GM18499 (cell line): ENCODE results near the gene NUTF2.
"Not testable (repeated sequence)": the region's sequence is repeated elsewhere in the genome, so short reads cannot be mapped to it uniquely, and the experiment has no call there.

Source experiments
- ATAC-seq: cut with Tn5 transposase; IDR thresholded peaks from one replicate; pipeline ENCODE4 v1.9.1; 2021; ENCODE audit warnings: moderate number of reproducible peaks; ENCODE audit not compliant: insufficient read depth, unreplicated experiment

Gene NUTF2

DNA sequence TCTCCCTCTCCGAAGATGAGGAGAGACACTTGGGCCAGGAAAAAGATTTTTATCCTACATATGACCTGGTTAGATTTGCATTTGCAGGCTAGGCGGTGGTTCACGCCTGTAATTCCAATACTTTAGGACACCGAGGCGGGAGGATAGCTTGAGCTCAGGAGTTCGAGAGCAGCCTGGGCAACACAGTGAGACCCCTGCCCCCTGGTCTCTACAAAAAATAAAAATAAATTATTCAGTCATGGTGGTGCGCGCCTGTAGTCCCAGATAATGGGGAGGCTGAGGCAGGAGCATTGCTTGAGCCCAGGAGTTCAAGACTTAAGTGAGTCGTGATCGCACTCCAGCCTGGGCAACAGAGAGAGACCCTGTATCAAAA, 12.5 kb upstream of the NUTF2 start:
- no peak for ATAC-seq

DNA sequence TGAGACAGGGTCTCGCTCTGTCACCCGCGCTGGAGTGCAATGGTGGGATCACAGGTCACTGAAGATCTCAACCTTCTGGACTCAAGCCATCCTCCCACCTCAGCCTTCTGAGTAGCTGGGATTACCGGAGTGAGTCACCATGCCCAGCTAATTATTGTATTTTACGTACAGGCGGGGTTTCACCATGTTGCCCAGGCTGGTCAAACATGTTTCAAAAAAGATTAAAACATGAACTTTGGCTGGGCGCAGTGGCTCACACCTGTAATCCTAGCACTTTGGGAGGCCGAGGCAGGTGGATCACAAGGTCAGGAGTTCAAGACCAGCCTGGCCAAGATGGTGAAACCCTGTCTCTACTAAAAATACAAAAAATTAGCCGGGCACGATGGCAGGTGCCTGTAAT, 9.5 kb upstream of the NUTF2 start:
- not testable (repeated sequence) for ATAC-seq

DNA sequence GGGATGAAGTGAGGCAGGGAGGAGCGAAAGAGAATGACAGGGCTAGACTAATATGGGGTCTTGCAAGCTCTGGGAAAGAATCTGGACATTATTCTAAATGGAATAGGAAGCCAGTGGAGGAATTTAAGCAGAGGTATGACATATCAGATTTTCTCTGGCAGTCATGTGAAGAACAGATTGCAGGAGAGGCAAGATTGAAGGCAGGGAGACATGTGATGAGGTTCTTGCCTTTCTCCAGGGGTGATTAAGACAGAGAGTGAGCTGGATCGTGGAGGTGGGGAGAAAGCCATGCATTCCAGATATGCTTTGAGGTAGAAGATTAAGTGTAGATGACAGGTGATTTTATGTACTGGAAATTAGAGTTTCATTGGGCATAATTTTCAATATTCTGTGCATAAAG, 8.9 kb upstream of the NUTF2 start:
- no peak for ATAC-seq

DNA sequence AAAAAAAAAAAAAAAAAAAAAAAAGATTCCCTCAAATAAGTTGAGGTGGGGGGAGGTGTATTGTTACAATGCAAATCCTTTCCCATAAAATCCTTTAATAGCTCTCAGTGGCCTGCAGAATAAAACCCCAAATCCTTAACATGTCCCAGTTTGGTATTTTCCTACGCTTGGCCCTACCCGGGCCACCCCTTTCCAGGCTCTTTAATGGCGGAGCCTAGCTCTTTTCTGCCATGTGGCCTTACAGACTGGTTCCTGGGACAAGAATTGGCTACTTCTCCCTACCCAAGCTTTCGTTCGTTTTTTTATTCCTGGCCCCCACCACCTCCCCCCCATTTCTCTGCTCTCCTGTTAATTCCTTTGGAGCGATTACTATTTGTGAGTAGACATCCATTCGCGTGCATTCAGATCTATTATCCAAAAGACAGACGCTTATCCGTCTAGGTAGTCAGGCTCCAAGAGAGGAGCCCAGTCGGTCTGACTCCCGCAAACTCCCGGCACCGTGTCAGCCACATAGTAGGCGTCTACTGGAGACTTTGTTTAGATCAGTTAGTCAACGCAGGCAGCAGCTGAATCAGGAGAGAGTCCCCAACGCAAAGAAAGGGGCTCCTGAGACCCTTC, 5.4 kb upstream of the NUTF2 start:
- no peak for ATAC-seq

DNA sequence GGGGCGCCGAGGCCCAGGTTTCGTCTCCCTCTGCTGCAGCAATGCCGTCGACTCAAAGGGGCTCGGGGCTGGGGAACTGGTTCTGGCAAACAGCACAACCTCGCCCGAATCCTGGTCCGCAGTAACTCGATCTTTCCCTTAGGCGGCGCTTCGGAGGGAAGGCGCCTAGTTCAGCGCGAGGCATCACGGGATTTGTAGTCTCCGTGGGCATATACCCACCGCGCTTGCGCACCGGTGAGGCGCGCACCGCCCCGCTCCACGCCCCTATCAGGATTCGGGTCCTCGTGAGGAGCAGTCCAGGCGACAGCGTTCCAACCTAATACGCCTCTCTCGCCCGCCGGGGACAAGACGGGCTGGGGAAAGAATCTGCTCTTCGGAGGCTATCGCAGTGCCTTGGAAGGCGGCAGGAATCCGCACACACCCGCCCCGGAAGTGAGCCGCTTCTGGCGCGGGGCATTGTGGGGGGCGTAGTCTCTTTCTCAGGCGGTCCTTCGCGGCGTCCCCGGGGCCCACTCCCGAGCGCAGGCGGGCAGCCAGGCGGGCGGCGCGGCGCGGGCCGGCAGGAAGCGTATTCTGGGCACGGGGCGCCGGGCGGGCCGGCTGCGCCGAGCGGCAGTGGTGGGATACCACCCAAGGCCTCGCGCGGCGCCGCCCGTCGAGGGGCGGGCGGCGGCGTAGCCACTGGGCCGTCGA, 4.8 kb upstream of the NUTF2 start, which contains the start of gene THAP11:
Gene THAP11, plus strand, starts transcription at position 505 of the 693 bp plus-strand sequence. CDS start 235 bp downstream, outside the sequence.
- ATAC-seq: peak; percentile 39

DNA sequence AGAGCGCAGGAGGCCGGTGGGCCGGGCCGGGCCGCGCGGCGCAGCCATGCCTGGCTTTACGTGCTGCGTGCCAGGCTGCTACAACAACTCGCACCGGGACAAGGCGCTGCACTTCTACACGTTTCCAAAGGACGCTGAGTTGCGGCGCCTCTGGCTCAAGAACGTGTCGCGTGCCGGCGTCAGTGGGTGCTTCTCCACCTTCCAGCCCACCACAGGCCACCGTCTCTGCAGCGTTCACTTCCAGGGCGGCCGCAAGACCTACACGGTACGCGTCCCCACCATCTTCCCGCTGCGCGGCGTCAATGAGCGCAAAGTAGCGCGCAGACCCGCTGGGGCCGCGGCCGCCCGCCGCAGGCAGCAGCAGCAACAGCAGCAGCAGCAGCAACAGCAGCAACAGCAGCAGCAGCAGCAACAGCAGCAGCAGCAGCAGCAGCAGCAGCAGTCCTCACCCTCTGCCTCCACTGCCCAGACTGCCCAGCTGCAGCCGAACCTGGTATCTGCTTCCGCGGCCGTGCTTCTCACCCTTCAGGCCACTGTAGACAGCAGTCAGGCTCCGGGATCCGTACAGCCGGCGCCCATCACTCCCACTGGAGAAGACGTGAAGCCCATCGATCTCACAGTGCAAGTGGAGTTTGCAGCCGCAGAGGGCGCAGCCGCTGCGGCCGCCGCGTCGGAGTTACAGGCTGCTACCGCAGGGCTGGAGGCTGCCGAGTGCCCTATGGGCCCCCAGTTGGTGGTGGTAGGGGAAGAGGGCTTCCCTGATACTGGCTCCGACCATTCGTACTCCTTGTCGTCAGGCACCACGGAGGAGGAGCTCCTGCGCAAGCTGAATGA, 4.0 kb upstream of the NUTF2 start:
- no peak for ATAC-seq

DNA sequence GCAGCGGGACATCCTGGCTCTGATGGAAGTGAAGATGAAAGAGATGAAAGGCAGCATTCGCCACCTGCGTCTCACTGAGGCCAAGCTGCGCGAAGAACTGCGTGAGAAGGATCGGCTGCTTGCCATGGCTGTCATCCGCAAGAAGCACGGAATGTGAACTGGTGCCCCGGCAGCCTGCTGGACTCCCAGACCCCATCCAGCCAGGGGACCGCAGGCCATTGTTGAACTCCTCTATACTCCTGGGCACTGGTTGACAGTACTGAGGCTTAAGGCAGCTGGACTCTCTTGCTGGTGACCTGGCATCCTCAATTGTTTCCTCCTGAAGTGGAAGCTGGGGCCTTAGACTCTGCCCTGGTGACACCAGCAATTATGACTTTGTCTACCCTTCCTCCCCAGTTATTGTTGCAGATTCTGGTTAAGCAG, 3.4 kb upstream of the NUTF2 start:
- no peak for ATAC-seq

DNA sequence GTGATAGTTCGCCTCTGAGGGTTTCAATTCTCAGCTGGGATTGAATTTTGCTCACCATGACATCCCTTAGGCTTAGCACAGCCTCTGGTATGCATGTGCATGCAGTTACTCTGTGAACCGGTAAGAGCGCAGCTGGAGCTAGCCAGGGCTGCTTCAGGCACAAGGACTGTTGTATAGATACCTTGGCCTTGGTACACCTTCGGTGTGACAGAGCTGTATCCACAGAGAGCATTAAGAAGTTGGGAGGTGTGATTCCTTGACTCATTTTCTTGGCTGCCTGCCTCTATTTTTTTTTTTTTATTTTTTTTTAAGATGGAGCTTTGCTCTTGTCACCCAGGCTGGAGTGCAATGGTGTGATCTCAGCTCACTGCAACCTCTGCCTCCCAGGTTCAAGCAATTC, 2.2 kb upstream of the NUTF2 start:
- ATAC-seq: no peak

DNA sequence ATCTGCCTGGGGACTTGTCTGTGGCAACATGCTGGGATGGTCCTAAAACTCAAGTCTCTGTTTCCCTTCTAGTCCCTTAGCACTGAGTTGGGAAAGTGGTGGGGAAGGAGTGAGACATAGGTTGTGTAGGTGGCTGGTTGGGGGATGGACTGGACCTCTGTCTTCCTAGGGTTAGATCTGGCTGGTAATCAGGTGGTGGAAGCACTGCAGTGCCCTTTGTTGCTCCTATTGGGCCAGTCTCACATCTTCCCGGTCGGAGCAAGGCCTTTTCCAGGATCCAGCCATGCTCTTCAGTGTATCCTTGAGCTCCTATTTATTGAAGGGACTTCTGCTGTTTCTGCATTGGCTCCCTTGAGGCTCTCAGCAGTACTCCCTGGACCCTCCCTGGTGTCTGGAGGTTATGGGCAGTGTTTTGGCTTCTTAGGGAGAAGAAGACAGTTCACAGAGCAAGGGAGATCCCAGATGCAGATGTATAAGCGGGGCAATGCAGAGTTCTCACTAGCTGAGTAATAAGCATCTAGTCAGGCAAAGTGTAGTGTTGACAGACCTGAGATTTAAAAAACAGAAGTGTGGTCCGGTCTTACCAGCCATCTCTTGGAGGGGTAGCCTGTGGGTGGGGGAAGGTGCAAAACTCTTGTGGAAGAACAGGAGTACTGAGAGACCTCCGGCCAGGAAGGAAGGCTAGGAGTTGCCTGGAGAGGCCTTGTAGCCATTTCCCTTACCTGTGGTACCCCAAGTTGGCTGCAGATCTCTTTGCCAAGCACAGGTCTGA, 1.3 kb upstream of the NUTF2 start:
- no peak for ATAC-seq

DNA sequence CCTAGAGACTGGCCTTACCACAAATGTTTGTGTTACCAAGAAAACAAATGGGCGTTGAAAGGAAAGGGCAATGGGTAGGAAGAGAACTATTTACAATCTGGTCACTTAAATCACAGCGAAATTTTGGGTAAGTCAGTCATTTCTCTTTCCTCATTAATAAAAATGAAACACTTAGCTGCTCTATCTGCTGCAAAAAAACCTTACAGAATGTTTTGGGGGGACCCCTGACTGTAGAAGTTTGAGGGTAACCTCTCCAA, 742 bp upstream of the NUTF2 start:
- no peak for ATAC-seq

DNA sequence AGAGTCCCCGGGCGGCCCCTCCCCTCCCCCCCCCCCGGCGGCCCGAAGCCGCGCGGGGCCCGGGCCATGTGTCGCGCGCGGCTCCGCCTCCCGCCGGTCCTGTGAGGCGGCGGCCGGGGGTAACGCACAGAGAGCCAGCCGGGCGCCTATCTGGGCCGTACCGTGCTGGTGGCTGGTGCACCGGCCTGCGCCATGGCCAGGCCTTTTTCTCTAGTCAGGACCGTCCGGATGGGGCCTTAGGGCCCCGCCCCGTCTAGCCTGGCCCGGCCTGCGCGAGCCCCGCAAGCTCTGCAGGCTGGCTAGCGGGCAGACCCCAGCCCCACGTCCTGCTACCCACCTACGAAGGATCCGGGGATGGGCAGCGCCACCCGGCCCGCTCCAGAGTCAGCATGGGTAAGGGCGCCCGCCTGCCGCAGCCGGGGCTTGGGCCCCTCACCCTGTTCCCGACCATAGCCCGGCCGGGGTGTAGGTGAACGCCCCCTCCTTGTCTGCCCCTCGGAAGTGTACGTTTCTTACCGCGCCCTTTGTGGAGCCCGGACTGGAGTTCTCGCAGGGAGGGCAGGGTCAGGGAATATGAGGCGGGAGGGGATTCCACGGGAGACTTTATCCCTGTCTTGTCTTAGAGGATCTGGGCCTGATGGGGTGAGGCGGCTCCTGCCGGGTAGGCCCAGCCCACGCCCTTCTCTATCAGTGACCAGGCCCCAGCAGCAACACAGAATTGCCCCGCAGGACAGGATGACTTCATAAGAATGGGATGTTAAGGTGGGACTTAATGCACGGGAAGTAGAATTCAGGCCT, 530 bp downstream of the NUTF2 start, which contains the start of gene CENPT:
Gene CENPT, minus strand, starts transcription at position 630 of the 798 bp plus-strand sequence. CDS start 13,834 bp downstream, outside the sequence.
- peak; percentile 16 for ATAC-seq

DNA sequence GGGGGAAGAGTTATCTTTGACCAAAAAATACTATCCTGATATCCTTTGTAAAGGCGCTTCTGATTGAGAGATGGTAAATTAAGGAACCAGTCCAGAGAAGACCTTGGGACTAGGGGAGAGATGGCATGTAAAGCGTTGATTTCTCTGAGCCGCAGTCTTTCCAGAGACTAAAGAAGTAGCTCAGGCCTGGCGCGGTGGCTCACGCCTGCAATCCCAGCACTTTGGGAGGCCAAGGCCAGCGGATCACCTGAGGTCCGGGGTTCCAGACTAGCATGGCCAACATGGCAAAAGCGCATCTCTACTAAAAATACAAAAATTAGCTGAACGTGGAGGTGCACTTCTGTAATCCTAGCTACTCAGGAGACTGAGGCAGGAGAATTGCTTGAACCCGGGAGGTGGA, 1.4 kb downstream of the NUTF2 start:
- ATAC-seq: no peak

DNA sequence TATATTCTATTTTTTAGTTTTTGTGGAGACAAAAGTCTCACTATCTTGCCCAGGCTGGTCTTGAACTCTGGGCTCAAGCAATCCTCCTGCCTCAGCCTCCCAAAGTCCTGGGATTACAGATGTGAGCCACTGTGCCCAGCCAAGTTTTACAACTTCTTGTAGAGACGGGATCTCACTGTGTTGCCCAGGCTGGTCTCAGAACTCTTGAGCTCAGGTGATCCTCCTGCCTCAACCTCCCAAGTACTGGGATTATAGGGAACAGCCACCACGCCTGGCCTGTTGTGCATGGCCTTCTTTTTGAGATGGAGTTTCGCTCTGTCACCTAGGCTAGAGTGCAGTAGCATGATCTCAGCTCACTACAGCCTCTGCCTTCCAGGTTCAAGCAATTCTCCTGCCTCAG, 6.9 kb downstream of the NUTF2 start:
- no peak for ATAC-seq

DNA sequence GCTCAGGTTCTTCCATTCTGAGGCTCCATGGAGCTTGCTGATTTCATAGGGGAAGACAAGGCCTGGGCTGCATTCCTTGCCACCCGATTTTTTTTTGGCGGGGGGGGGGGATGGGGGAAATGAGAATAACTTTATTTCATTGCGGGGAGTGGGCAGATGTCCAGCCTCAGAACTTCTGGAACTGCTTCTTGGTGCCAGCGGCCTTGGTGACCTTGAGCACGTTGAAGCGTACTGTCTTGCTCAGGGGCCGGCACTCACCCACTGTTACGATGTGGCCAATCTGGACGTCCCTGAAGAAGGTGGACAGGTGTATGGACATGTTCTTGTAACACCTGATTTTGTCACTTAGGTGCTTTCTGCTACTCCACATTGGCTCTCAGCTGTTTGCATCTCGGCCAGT, 9.1 kb downstream of the NUTF2 start:
- no peak for ATAC-seq

DNA sequence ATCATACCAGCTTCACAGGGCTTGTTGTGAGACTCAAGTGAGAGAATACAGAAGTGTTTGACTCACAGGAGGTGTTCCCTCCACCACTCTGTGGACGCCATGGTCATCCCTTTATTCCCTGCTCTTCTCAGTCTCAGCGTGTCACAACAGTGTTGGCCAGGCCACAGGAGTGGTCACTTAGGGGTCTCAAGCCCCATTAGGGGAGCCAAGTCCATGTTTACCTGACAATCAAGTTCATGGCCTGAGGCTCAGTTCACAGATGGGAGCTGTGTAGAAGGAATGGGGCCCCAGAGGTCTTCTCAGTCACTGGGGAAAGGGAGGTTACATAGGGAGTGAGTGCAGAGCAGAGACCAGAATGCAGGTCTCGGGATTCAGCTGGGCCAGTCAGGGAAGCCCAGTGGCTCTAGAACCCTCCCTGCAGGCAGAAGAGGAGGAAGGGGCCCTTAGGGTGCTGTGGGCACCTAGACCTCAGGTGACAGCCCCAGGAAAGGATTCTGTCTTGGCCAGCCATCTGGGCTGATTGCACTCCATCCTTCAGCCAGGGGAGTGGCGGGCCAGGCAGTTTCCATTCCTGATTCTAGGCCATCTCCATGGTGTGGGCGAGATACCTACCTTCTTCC, 10.3 kb downstream of the NUTF2 start:
- no peak for ATAC-seq

DNA sequence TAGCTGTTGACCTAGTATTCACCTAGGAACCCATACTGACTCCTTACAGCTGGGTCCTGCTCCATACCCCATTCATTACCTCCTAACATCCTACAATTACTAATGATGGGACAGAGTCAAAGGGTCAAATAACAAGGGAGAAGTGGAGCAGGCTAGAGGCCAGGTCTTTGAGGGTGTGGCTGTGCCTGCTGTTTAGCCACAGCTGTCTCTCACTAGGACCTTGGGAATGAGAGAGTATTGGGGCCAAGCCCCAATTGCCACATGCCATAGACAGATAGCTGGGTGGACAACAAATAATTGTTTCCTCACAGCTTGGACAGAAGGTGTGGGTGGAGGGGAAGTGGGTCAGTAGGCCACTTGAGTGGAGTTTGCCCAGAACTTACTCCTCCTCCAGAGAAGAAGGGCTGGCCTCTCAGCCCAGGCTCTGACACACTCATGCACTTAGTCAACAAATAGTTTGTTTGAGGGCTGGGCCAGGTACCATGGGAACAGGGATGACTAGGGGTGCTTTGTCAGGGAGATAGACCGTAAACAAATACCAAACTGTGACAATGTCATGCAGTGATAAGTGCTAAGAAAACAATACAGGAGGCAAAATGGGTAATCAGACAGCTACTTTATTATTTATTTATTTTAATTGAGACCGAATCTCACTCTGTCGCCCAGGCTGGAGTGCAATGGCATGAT, 11.0 kb downstream of the NUTF2 start:
- ATAC-seq: no peak

DNA sequence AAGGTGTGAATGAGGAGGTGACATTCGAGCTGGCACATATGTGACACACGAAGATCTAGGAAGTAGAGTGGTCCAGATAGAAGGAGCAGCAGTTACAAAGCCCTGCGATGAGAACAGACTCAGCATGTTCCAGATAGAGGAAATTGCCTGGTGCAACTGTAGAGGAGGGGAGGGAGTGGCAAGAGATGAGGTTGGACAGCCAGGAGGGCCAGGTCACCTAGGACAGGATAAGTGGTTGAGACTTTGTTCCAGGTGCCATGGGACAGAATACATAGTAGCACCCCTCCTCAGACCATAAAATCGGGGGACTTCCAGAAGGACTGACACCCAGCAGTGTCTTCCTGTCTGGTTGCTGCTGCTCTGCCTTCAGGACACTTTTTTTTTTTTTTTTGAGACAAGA, 11.8 kb downstream of the NUTF2 start:
- ATAC-seq: no peak

DNA sequence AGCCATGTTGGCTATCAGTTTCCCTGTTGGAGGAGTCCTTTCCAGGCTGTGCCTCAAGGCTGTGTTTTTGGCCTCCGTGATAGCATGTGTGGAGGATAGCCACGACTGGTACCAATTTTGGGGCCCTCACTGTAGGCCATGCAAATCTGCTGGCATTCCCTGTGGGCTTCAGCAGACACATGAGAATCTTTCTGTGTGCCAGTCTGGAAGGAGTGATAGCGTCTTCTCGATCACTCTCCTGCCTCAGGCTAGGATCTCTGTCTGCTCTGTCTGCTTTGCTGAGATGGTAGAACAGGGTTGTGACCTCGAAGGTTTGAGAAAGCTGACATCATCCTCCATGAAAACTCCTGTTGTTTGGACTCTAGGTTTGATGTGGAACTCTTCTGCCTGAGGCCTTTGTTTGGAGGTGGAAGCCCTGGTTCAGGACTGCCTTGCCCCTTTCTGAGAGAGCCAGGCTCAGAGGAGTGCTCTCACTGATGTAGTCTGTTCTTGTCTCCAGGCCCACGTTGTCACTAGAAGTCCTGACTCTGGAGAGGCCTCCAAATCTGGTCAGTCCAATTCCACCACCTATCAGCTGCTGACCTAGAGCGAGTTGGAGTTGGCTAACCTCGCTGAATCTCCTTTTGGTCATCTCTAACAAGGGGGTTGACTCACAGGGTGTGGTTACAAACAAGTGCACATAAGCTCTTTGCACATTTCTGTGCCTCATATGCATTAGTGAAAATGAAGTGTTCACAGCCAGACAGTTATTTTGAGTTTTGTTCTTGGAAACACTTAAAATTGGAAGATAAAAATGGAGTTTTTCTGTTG, 14.1 kb downstream of the NUTF2 start:
- ATAC-seq: no peak
